ENCODE results near the gene CA10. TPM values are rescaled to one million over a fixed set of nuclear protein-coding genes. Genes with fewer than 3 reads are reported as not detected.

The CA10 gene
- total RNA-seq, 1 donor from 2014 or later = 2.2 TPM

- Mint-ChIP-seq H3K9me3 (no peaks in the 10 kb centered on the region), H3K27ac (no peak overlapping the region), H3K4me1 (ENCODE audit: unreplicated experiment) (no peaks in the 10 kb centered on the region), H3K27me3 (peaks cover 35% of the 10 kb centered on the region), H3K4me3 (no peak overlapping the region), H3K36me3 (no peaks in the 10 kb centered on the region)
- TF ChIP-seq, protein P1, sequence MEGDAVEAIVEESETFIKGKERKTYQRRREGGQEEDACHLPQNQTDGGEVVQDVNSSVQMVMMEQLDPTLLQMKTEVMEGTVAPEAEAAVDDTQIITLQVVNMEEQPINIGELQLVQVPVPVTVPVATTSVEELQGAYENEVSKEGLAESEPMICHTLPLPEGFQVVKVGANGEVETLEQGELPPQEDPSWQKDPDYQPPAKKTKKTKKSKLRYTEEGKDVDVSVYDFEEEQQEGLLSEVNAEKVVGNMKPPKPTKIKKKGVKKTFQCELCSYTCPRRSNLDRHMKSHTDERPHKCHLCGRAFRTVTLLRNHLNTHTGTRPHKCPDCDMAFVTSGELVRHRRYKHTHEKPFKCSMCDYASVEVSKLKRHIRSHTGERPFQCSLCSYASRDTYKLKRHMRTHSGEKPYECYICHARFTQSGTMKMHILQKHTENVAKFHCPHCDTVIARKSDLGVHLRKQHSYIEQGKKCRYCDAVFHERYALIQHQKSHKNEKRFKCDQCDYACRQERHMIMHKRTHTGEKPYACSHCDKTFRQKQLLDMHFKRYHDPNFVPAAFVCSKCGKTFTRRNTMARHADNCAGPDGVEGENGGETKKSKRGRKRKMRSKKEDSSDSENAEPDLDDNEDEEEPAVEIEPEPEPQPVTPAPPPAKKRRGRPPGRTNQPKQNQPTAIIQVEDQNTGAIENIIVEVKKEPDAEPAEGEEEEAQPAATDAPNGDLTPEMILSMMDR (conservative IDR thresholded peaks at IDR 0.05) = no peak
- DNase-seq (ENCODE audit: extremely low spot score, unreplicated experiment) = no peak
Measured at GRCh38 chr17:51668963-51669246, 489.6 kb downstream of the CA10 start.

GRCh38 chr17:51668155-51668962 lies 490.2 kb downstream of the CA10 start:
- TF ChIP-seq, protein P1 (conservative IDR thresholded peaks at IDR 0.05) = no peak

GRCh38 chr17:51667706-51668083 lies 490.8 kb downstream of the CA10 start:
- Mint-ChIP-seq H3K27ac (no peak overlapping the region), H3K36me3 (no peaks in the 10 kb centered on the region), H3K27me3 (peaks cover 31% of the 10 kb centered on the region), H3K4me3 (no peak overlapping the region), H3K9me3 (no peaks in the 10 kb centered on the region), H3K4me1 (ENCODE audit: unreplicated experiment) (no peaks in the 10 kb centered on the region)
- no peak for DNase-seq (ENCODE audit: extremely low spot score, unreplicated experiment)
- TF ChIP-seq, protein P1 (conservative IDR thresholded peaks at IDR 0.05) = no peak

More at GRCh38 chr17:51668155-51668962, 490.2 kb downstream of the CA10 start:
- no peak for DNase-seq (ENCODE audit: extremely low spot score, unreplicated experiment)
- H3K36me3 Mint-ChIP-seq = no peaks in the 10 kb centered on the region
- H3K27ac Mint-ChIP-seq = no peak overlapping the region
- H3K9me3 Mint-ChIP-seq = no peaks in the 10 kb centered on the region
- peaks cover 30% of the 10 kb centered on the region for H3K27me3 Mint-ChIP-seq
- H3K4me3 Mint-ChIP-seq = no peak overlapping the region
- no peaks in the 10 kb centered on the region for H3K4me1 Mint-ChIP-seq (ENCODE audit: unreplicated experiment)

- Mint-ChIP-seq H3K27me3 (peaks cover 31% of the 10 kb centered on the region), H3K9me3 (no peaks in the 10 kb centered on the region), H3K36me3 (no peaks in the 10 kb centered on the region), H3K4me1 (ENCODE audit: unreplicated experiment) (no peaks in the 10 kb centered on the region), H3K27ac (no peak overlapping the region), H3K4me3 (no peak overlapping the region)
- no peak for DNase-seq (ENCODE audit: extremely low spot score, unreplicated experiment)
- TF ChIP-seq, protein P1 (conservative IDR thresholded peaks at IDR 0.05) = no peak
Measured at GRCh38 chr17:51666971-51667705, 491.4 kb downstream of the CA10 start.

- Mint-ChIP-seq H3K27ac (no peak overlapping the region), H3K36me3 (no peaks in the 10 kb centered on the region), H3K9me3 (no peaks in the 10 kb centered on the region), H3K27me3 (peaks cover 44% of the 10 kb centered on the region), H3K4me3 (no peak overlapping the region), H3K4me1 (ENCODE audit: unreplicated experiment) (no peaks in the 10 kb centered on the region)
- no peak for DNase-seq (ENCODE audit: extremely low spot score, unreplicated experiment)
- TF ChIP-seq, protein P1 (conservative IDR thresholded peaks at IDR 0.05) = no peak
Measured at GRCh38 chr17:51662204-51663056, 496.1 kb downstream of the CA10 start.

Measured in type B pancreatic cell (in vitro differentiated cells).